ENCODE measurements around the gene PPP5C. TPM values are rescaled to one million over a fixed set of nuclear protein-coding genes. Genes with fewer than 3 reads are reported as not detected.

Gene PPP5C
- total and polyA plus RNA-seq, 2 of the 13 experiments (the other 11 are each of a cell fraction or from before 2014, with no cell fraction given) = 41.6 to 67.9 TPM

- no peak for ATAC-seq
- no peaks in the 10 kb centered on the region for H3K36me3 ChIP-seq (replicated peaks in 1 of 2; ENCODE audit: control insufficient read depth in 1 of 2, insufficient read depth in 2 of 2, low read length in 2 of 2)
- in situ Hi-C loops (cut with HindIII; ENCODE audit: extremely low pct_ligation_motif_present, low pct_unique_long_range_greater_than_20kb) (loop anchor here (5.0 kb wide), 1 partner anchor 188 kb away; no protein-coding TSS in a partner anchor), intact Hi-C loops (cut with micrococcal nuclease; ENCODE audit: unreplicated experiment) (no loop called here)
- FAIRE-seq = no peak
- no peak overlapping the region for H2AFZ ChIP-seq (ENCODE audit: low read length)
- H3K4me2 ChIP-seq (ENCODE audit: low read depth, low read length) = no peak overlapping the region
- no peaks in the 10 kb centered on the region for H3K9me3 ChIP-seq (ENCODE audit: low read length)
- H4K20me1 ChIP-seq (ENCODE audit: insufficient read depth, low read length) = no peaks in the 10 kb centered on the region
- H3K4me1 ChIP-seq (ENCODE audit: insufficient read depth, low read length) = peaks cover 75% of the 10 kb centered on the region
- H3K27ac ChIP-seq (ENCODE audit: extremely low read length, insufficient read depth, low read length) = no peak overlapping the region
- no TSS peak for BruUV-seq (replicated peaks)
- POLR2A ChIA-PET = no interaction called here
- WGBS (ENCODE audit: low lambda C conversion rate) = 40% methylated on average over 7 of the region's 7 CpGs
- no peak overlapping the region for H3K4me3 ChIP-seq (replicated peaks in 1 of 3; ENCODE audit: insufficient read depth in 1 of 3, low read depth in 2 of 3, low read length in 3 of 3)
- CTCF ChIA-PET (ENCODE audit: low intra/inter-chr PET ratio, low total read pairs) = no interaction called here
- DNase-seq (ENCODE audit: low spot score) = no peak
- H3K79me2 ChIP-seq (ENCODE audit: insufficient read depth, low read length) = no peaks in the 10 kb centered on the region
- H3K9ac ChIP-seq (ENCODE audit: insufficient read depth, low read depth, low read length) = no peak overlapping the region
- peaks cover 0 to 6% of the 10 kb centered on the region in 2 experiments; a peak in 1 of 5 replicates for H3K27me3 ChIP-seq (ENCODE audit: control insufficient read depth in 1 of 2, insufficient read depth in 2 of 2, low read length in 2 of 2)
- TF ChIP-seq ZNF883 (CRISPR knock-in tag; IDR thresholded peaks at IDR 0.05; ENCODE audit: not compliant biosample characterization) (no peak), GMEB2 (CRISPR knock-in tag; IDR thresholded peaks at IDR 0.05; ENCODE audit: low read depth) (no peak), CREB1 (IDR thresholded peaks at IDR 0.05) (no peak), CREB1 (CRISPR knock-in tag; IDR thresholded peaks at IDR 0.05) (no peak), ZNF609 (CRISPR knock-in tag; IDR thresholded peaks at IDR 0.05; ENCODE audit: borderline replicate concordance) (no peak), ZNF878 (CRISPR knock-in tag; IDR thresholded peaks at IDR 0.05) (no peak), SATB2 (CRISPR knock-in tag; IDR thresholded peaks at IDR 0.05) (no peak), ZNF781 (CRISPR knock-in tag; IDR thresholded peaks at IDR 0.05; ENCODE audit: borderline replicate concordance, not compliant biosample characterization) (no peak), ZNF704 (CRISPR knock-in tag; IDR thresholded peaks at IDR 0.05; ENCODE audit: borderline replicate concordance) (no peak), ZBTB3 (CRISPR knock-in tag; IDR thresholded peaks at IDR 0.05; ENCODE audit: borderline replicate concordance, low read depth) (no peak), AGO1 (IDR thresholded peaks at IDR 0.05; ENCODE audit: low read depth, low read length, poor library complexity, severe bottlenecking) (no peak), MIER2 (CRISPR knock-in tag; IDR thresholded peaks at IDR 0.05) (no peak), ZBTB10 (CRISPR knock-in tag; IDR thresholded peaks at IDR 0.05; ENCODE audit: borderline replicate concordance) (no peak)
Measured at GRCh38 chr19:46299695-46300094, 47.2 kb upstream of the PPP5C start.
